Keratinocyte (primary cell): ENCODE results near the gene ABTB1. TPM values are rescaled to one million over a fixed set of nuclear protein-coding genes. Genes with fewer than 3 reads are reported as not detected.

Source experiments
- DNase-seq: peaks from one replicate; pipeline ENCODE4 v3.0.0-alpha.2; 2011; ENCODE audit warnings: low read depth, missing footprints, low spot score
- FAIRE-seq: peaks from 2 replicates; lab custom pipeline; 2011; peaks lifted over from hg19 to GRCh38; lab: Jason Lieb, UNC
- H2AFZ ChIP-seq: 2 replicates; pipeline ENCODE4 v1.6.0; 2012; ENCODE audit warnings: low read length, control low read depth, inconsistent platforms; ENCODE audit not compliant: control insufficient read depth
- H3K27ac ChIP-seq: 2 replicates; pipeline ENCODE4 v1.5.1; 2011; ENCODE audit warnings: low read length; ENCODE audit not compliant: control insufficient read depth, insufficient read depth
- H3K27me3 ChIP-seq: 3 replicates; pipeline ENCODE4 v1.6.0; 2011; ENCODE audit warnings: low read length; ENCODE audit not compliant: control insufficient read depth, insufficient read depth; ENCODE audit errors: extremely low read depth
- H3K36me3 ChIP-seq, 2 experiments: 2 replicates in 1 of 2; 3 replicates in 1 of 2; pipeline ENCODE4 v1.5.1; 2011; ENCODE audit warnings: low read length in 2 of 2, mild to moderate bottlenecking in 1 of 2; ENCODE audit not compliant: control insufficient read depth in 2 of 2, insufficient read depth in 2 of 2; ENCODE audit errors: extremely low read depth in 1 of 2
- H3K4me1 ChIP-seq: 3 replicates; pipeline ENCODE4 v1.5.1; 2011; ENCODE audit warnings: low read length; ENCODE audit not compliant: control insufficient read depth, insufficient read depth; ENCODE audit errors: extremely low read depth
- H3K4me2 ChIP-seq: 3 replicates; pipeline ENCODE4 v1.6.0; 2011; ENCODE audit warnings: low read depth, low read length; ENCODE audit not compliant: control insufficient read depth, insufficient read depth; ENCODE audit errors: extremely low read depth
- H3K4me3 ChIP-seq, 3 experiments: fragments of 200-600 bp in 1 of 3; sonication (generic) in 1 of 3; 2 replicates in 2 of 3; 3 replicates in 1 of 3; pipeline ENCODE4 v1.5.1; 2011 to 2016; ENCODE audit warnings: low read length in 3 of 3, mild to moderate bottlenecking in 3 of 3, control low read depth in 2 of 3, inconsistent platforms in 1 of 3, low read depth in 1 of 3, mixed read lengths in 1 of 3, mixed run types in 1 of 3, moderate library complexity in 1 of 3; ENCODE audit not compliant: control insufficient read depth in 2 of 3, insufficient read depth in 2 of 3; ENCODE audit errors: extremely low read depth in 1 of 3
- H3K79me2 ChIP-seq: 2 replicates; pipeline ENCODE4 v1.6.0; 2012; ENCODE audit warnings: low read length; ENCODE audit not compliant: control insufficient read depth, insufficient read depth
- H3K9ac ChIP-seq: 3 replicates; pipeline ENCODE4 v1.6.0; 2011; ENCODE audit warnings: low read length; ENCODE audit not compliant: control insufficient read depth, insufficient read depth; ENCODE audit errors: extremely low read depth
- H3K9me1 ChIP-seq: 3 replicates; pipeline ENCODE4 v1.6.0; 2011; ENCODE audit warnings: low read length; ENCODE audit not compliant: control insufficient read depth, insufficient read depth; ENCODE audit errors: extremely low read depth
- H3K9me3 ChIP-seq: 2 replicates; pipeline ENCODE4 v1.5.1; 2012; ENCODE audit warnings: low read depth, low read length; ENCODE audit not compliant: control insufficient read depth
- H4K20me1 ChIP-seq: 3 replicates; pipeline ENCODE4 v1.6.0; 2011; ENCODE audit warnings: low read length; ENCODE audit not compliant: control insufficient read depth, insufficient read depth; ENCODE audit errors: extremely low read depth
- CTCF ChIP-seq, 3 experiments: IDR thresholded peaks in 1 of 3; conservative IDR thresholded peaks in 1 of 3; optimal IDR thresholded peaks in 1 of 3; 2 replicates in 2 of 3; 3 replicates in 1 of 3; pipeline versions ENCODE3 to v1.5.1; 2011; ENCODE audit warnings: low read length in 3 of 3, mild to moderate bottlenecking in 3 of 3, moderate library complexity in 2 of 3, control low read depth in 1 of 3, inconsistent platforms in 1 of 3; ENCODE audit not compliant: insufficient read depth in 2 of 3; ENCODE audit errors: extremely low read depth in 1 of 3
- EZH2 ChIP-seq: IDR thresholded peaks from one replicate; pipeline ENCODE4 v1.6.1; 2012; ENCODE audit warnings: inconsistent platforms, mild to moderate bottlenecking, low read length, moderate library complexity
- dilution Hi-C: fragments of 300-500 bp; cut with MboI; formaldehyde crosslinking; loops from one replicate; pipeline ENCODE4 v1.7.0; 2020; ENCODE audit warnings: low sequenced_read_pairs; ENCODE audit not compliant: extremely low pct_ligation_motif_present
- polyA plus RNA-seq, 5 experiments: library from polyadenylated mRNA; depleted of rRNA in 3 of 5; stranded (reverse) in 3 of 5; stranded (forward) in 1 of 5; unstranded in 1 of 5; fragments of >200 nt; gene quantifications; 1 replicate in 1 of 5; 2 replicates in 3 of 5; 3 replicates in 1 of 5; pipeline versions ENCODE4 v1.2.1 to v1.2.3, GENCODE V29; 2011 to 2012; ENCODE audit warnings: missing spikeins in 2 of 5, low read depth in 1 of 5, low replicate concordance in 1 of 5

The ABTB1 gene
- polyA plus RNA-seq, 1 donor (not counting 4 experiments of a cell fraction or from before 2014, with no cell fraction given): 11.6 TPM

GRCh38 chr3:127676921-127677351 lies 4.2 kb downstream of the ABTB1 start:
- Histone ChIP-seq H2AFZ (no peak overlapping the region), H3K9ac (no peak overlapping the region), H3K4me1 (peaks cover 35% of the 10 kb centered on the region), H3K4me3 (no peak overlapping the region), H3K9me1 (no peaks in the 10 kb centered on the region), H3K36me3 (peaks cover 1 to 6% of the 10 kb centered on the region in 2 experiments), H3K27me3 (no peaks in the 10 kb centered on the region), H3K9me3 (no peaks in the 10 kb centered on the region), H3K4me2 (no peak overlapping the region), H3K79me2 (no peaks in the 10 kb centered on the region), H3K27ac (no peak overlapping the region), H4K20me1 (no peaks in the 10 kb centered on the region)
- dilution Hi-C loops: no loop called here
- no peak for DNase-seq
- TF ChIP-seq EZH2 (no peak), CTCF (optimal IDR thresholded peaks at IDR 0.05 in 1 of 3, IDR thresholded peaks at IDR 0.05 in 1 of 3, conservative IDR thresholded peaks at IDR 0.05 in 1 of 3; ENCODE audit: extremely low read depth in 1 of 3, insufficient read depth in 2 of 3, low read length in 3 of 3) (no peak)
- FAIRE-seq: no peak

- peak; percentile 34 for FAIRE-seq
Measured at GRCh38 chr3:127677541-127678314, 5.0 kb downstream of the ABTB1 start.

More at GRCh38 chr3:127677541-127678314, 5.0 kb downstream of the ABTB1 start:
- no peak overlapping the region for H3K4me2 ChIP-seq
- H4K20me1 ChIP-seq: no peaks in the 10 kb centered on the region
- H2AFZ ChIP-seq: no peak overlapping the region
- H3K4me3 ChIP-seq: no peak overlapping the region
- H3K27ac ChIP-seq: no peak overlapping the region
- dilution Hi-C loops: no loop called here
- no peaks in the 10 kb centered on the region for H3K9me3 ChIP-seq
- H3K4me1 ChIP-seq: peaks cover 33% of the 10 kb centered on the region
- no peak for TF ChIP-seq CTCF (optimal IDR thresholded peaks at IDR 0.05 in 1 of 3, IDR thresholded peaks at IDR 0.05 in 1 of 3, conservative IDR thresholded peaks at IDR 0.05 in 1 of 3; ENCODE audit: extremely low read depth in 1 of 3, insufficient read depth in 2 of 3, low read length in 3 of 3)
- TF ChIP-seq EZH2: no peak
- no peak for DNase-seq
- H3K36me3 ChIP-seq: peaks cover 1 to 6% of the 10 kb centered on the region in 2 experiments
- no peaks in the 10 kb centered on the region for H3K9me1 ChIP-seq
- no peak overlapping the region for H3K9ac ChIP-seq
- no peaks in the 10 kb centered on the region for H3K79me2 ChIP-seq
- no peaks in the 10 kb centered on the region for H3K27me3 ChIP-seq
